ENCODE data around the gene CABLES2. TPM values are rescaled to one million over a fixed set of nuclear protein-coding genes. Genes with fewer than 3 reads are reported as not detected.
A peak's percentile ranks its signal among the peaks of the same experiment; 100 is the strongest.

The CABLES2 gene
- total and polyA plus RNA-seq, 8 donors: 1.4 to 2.9 (median 1.9) TPM

DNA sequence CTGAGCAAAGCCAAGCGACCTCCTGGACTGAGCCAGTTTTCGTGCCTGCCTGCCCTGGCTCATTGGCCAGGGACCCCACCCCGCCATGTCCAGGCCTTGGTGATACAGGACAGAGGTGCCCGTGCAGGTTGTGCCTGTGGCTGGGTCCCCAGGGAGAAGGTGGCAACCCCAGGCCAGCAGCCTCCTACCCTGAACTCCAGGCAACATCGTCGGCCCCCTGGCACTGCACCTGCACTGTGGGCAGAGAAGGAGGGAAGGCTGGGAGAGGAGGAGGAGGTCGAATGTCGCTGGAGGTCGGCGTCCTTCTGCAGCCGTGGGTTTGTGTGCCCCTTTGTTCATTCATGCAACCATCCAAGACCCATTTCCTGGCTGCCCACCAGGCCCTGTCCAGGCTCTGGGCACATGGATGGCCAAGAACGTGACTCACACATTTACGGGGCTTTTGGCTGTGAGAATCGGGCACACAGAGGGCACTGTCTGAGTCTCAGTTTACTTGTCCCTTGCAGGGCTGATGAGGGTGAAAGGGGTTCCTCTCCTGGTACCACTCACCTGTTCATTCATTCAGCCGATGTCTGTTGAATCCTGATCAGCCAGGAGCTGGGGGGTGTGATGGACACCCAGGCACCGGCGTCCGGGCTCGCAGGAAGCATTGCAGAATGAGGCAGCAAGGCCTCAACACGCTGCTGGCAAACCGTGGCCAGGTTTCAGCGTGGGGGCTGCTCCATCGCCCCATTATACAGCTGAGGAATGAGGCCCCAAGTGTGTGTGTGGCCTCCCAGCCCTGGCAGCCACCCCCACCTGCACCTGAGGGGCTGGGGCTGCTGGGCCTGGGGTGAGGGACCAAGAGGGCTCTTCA lies 22.6 kb upstream of the CABLES2 start:
- WGBS, 2 donors: 79 to 80% methylated on average over 21 to 23 of the region's 23 CpGs
- Histone ChIP-seq H3K9me3 (no peaks in the 10 kb centered on the region), H3K4me1 (peaks cover 10 to 16% (median 14%) of the 10 kb centered on the region in 3 donors), H3K36me3 (no peaks in the 10 kb centered on the region), H3K4me3 (no peak overlapping the region), H3K27ac (no peak overlapping the region), H3K27me3 (no peaks in the 10 kb centered on the region)
- TF ChIP-seq, protein P1, sequence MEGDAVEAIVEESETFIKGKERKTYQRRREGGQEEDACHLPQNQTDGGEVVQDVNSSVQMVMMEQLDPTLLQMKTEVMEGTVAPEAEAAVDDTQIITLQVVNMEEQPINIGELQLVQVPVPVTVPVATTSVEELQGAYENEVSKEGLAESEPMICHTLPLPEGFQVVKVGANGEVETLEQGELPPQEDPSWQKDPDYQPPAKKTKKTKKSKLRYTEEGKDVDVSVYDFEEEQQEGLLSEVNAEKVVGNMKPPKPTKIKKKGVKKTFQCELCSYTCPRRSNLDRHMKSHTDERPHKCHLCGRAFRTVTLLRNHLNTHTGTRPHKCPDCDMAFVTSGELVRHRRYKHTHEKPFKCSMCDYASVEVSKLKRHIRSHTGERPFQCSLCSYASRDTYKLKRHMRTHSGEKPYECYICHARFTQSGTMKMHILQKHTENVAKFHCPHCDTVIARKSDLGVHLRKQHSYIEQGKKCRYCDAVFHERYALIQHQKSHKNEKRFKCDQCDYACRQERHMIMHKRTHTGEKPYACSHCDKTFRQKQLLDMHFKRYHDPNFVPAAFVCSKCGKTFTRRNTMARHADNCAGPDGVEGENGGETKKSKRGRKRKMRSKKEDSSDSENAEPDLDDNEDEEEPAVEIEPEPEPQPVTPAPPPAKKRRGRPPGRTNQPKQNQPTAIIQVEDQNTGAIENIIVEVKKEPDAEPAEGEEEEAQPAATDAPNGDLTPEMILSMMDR (IDR thresholded peaks at IDR 0.05): no peak
- ATAC-seq: no peak
- peak in 1 of 6 donors; percentile 72 for DNase-seq
- no peak for FAIRE-seq
- intact Hi-C loops (cut with DNase I): loop anchor here in 1 of 3 donors (10.0 kb wide), 1 partner anchor 65 kb away; no protein-coding TSS in a partner anchor

DNA sequence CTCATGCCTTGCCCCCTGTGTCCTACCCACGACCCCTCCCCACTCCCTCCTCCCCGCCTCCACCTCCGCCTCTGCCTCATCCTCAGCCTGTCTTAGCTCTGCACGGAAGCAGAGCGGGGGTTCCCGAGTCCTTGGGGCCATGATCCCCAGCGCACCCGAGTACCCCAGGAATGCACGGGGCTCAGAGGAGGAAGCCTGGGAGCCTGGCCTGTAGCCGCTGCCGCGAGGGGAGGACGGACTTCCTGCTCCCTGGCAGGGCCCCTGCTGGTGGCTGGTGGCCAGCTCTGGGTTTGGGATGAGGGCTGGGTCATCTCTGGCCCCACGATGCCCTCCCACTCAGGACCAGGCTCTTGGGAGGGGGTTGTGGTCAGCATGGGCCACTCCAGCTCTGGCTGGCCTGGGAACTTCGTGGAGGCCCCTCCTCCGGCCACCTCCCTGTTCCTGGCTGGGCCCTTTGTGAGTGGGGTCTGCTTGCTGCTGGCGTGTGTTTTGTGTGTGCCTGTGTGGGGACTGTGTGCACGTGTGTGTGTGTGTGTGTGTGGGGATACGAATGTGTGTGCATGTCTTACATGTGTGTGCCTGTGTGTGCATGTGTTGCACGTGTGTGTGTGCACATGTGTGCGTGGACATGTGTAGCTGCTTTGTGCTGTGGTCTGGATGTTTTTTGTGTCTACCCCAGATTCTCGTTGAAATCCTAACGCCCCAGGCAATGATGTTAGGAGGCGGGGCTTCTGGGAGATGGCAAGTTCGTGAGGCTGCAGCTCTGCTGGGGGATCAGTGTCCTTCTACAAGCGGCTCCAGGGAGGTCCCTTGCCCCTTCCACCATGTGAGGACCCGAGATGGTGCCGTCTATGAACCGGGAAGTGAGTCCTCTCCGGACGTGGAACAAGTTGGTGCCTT lies 21.6 kb upstream of the CABLES2 start:
- no peak for FAIRE-seq
- 70 to 78% methylated on average over 31 of the region's 31 CpGs for WGBS, 2 donors
- ATAC-seq: no peak
- DNase-seq: peak in 1 of 6 donors; percentile 82
- H3K4me1 ChIP-seq: peaks cover 10 to 16% (median 14%) of the 10 kb centered on the region in 3 donors
- TF ChIP-seq, protein P1 (IDR thresholded peaks at IDR 0.05): no peak
- H3K27me3 ChIP-seq: no peaks in the 10 kb centered on the region
- no peaks in the 10 kb centered on the region for H3K9me3 ChIP-seq
- intact Hi-C loops (cut with DNase I): no loop called here
- H3K36me3 ChIP-seq: no peaks in the 10 kb centered on the region
- H3K4me3 ChIP-seq: no peak overlapping the region
- peak overlapping the region in 3 of 4 donors; percentile 44 to 85 (median 70) for H3K27ac ChIP-seq

DNA sequence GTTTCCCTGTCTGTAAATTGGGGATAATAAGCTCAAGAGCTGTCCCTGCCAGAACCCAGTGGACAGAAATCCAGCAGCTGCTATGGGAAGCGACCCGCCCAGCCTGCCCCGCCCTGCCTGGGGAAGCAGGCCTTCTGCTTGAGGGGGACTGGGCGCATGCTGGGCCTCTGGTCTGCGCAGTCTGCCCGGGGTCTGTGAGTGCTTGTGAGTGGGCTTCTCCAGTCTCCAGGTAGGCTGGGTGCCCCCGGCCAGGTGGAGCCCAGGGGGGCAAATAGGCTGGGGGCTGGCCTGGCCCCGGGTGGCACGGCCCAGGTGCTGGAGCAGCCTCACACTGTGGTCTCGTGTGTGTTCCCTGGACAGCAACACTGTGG lies 20.9 kb upstream of the CABLES2 start:
- peaks cover 10 to 16% (median 14%) of the 10 kb centered on the region in 3 donors for H3K4me1 ChIP-seq
- 73 to 77% methylated on average over 9 to 10 of the region's 10 CpGs for WGBS, 2 donors
- H3K36me3 ChIP-seq: no peaks in the 10 kb centered on the region
- no peaks in the 10 kb centered on the region for H3K27me3 ChIP-seq
- peak overlapping the region; percentile 44 to 85 (median 76) for H3K27ac ChIP-seq
- TF ChIP-seq, protein P1 (IDR thresholded peaks at IDR 0.05): no peak
- no peaks in the 10 kb centered on the region for H3K9me3 ChIP-seq
- intact Hi-C loops (cut with DNase I): no loop called here
- peak in 1 of 6 donors; percentile 72 for DNase-seq
- FAIRE-seq: no peak
- peak overlapping the region in 1 of 4 donors; percentile 13 for H3K4me3 ChIP-seq
- peak in 1 of 4 donors; percentile 2 for ATAC-seq

DNA sequence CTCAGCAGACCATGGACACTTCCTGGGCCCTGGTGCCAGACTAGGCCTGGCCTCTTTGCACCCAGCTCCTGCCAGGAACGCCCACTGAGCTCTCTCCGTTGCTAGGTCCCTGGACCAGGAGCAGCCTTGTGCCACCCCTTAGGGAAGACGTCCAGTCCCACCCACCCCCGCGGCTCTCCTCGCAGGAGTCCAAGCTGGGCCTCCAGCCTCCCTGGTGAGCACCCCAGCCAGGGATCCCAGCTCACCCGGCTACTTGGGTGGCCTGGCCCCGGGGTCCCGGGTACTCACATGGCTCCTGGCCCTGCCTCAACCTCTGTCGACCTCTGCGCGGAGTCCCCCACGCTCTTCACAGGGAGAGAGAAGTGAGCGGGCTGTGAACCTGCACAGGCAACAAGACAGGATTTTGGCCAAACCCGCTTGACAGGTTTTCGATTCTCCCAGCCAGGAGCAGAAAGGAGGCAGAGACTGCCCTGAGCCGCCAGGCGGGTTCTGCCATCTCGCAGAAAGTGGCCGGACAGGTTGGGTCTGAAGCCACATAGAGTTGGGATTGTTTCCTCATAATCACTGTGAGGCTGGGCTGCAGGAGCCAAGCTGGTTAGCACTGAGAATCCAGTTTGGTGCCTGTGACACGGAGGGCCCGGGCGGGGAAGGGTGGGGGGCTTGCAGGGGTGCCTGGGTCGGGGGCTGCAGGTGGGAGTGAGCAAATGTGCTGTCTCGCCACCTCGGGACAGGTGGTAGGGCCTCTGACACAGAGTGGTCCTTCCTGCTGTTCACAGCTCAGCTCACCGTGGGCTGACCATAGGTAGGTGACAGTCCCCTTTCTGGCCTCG lies 20.3 kb upstream of the CABLES2 start, which contains the start of gene RBBP8NL:
RBBP8NL (minus strand) TSS at position 368 of the 830 bp plus-strand sequence. CDS start 7,892 bp downstream, outside the sequence.
- ATAC-seq: peak; percentile 89 to 94 (median 93)
- peaks cover 10 to 16% (median 14%) of the 10 kb centered on the region in 3 donors for H3K4me1 ChIP-seq
- H3K27me3 ChIP-seq: no peaks in the 10 kb centered on the region
- intact Hi-C loops (cut with DNase I): no loop called here
- no peaks in the 10 kb centered on the region for H3K36me3 ChIP-seq
- peak within 1 kb of the TSS in 2 of 4 donors; percentile 13 to 42 for H3K4me3 ChIP-seq
- TF ChIP-seq, protein P1 (IDR thresholded peaks at IDR 0.05): peak in 2 of 4 donors; percentile 21 to 32
- DNase-seq: peak; percentile 86 to 97 (median 94)
- H3K9me3 ChIP-seq: no peaks in the 10 kb centered on the region
- H3K27ac ChIP-seq: peak within 1 kb of the TSS; percentile 44 to 85 (median 76)
- 16 to 19% methylated on average over 28 of the region's 28 CpGs for WGBS, 2 donors
- no peak for FAIRE-seq

All from pancreas (tissue), 10 donors.